ENCODE results near the gene COMTD1.

- TF ChIP-seq CTCF (optimal IDR thresholded peaks at IDR 0.05 in 1 of 3, IDR thresholded peaks at IDR 0.05 in 1 of 3, conservative IDR thresholded peaks at IDR 0.05 in 1 of 3; ENCODE audit: extremely low read depth in 1 of 3, insufficient read depth in 2 of 3, low read length in 3 of 3) (no peak), EZH2 (IDR thresholded peaks at IDR 0.05; ENCODE audit: low read length) (no peak)
Measured at GRCh38 chr10:75210282-75211006, 25.3 kb downstream of the COMTD1 start, which contains the start of gene VDAC2.
